ENCODE data around the gene RSPH9.

The RSPH9 gene

DNA sequence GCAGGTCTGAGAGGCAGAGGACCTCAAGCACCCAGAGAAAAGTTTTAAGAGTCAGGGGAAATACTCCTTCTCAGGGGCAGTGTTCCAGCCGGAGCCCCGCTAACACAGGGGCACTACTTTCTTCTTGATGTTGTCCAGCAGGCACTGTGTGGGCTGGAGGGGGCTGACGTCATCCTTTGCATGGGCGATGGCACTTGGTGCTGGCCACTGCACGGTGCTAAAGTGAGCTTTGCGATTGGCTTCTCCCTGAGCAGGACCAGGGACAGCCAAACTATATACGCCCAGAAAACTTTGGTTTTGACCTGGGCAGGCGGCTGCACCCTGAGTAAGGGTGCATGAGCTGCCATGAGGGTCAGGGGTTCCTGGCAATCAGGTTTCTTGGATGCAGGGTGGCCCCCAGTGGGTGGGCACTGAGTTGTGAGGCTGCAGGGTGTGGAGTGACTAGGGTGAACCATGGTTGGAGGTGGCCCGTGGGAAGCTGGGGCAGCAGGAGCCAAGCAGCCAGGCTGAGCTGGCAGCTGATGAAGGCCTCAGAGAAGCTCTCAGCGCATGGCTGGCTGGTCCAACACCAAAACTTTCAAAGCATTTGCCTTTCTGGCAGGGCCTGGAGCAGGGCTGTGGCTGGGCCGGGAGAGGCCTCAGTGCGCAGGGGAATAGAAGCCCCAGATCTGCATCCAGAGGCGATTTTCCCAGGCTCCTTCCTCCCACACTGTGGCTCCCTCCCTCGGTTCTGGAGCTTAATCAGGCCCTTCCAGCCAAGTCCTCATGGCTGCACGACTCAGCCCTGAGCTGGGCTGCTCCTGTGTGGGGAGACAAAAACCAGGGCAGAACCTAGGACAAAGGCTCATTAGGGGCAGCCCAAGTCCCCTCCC is 24.4 kb downstream of the RSPH9 start:
- DNase-seq, result no peak

DNA sequence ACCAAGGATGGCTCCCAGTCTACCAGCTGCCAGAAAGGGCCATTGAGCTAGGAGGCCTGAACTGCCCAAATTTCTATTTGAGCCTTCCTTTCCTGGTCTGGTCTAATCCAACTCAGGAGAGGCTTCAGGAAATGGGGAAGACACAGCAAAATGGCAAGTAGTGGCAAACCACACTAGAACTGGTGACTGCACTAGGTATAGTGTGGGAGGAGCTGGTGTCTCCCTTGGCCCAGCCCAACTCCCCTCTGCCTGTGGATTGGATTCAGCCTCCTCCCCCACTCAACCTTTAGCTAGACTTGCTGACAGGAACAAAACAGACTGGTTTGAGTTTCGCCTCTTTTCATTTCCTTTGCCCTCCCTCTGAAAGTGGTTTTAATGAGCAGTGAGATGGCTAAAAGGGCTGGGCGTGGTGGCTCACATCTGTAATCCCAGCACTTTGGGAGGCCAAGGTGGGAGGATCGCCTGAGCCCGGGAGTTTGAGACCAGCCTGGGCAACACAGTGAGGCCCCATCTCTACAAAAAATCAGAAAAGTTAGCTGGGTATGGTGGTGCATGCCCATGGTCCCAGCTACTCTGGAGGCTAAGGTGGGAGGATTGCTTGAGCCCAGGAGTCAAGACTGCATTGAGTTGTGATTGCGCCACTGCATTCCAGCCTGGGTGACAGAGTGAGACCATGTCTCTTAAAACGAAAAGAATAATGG is 25.2 kb downstream of the RSPH9 start:
- DNase-seq, result no peak

DNA sequence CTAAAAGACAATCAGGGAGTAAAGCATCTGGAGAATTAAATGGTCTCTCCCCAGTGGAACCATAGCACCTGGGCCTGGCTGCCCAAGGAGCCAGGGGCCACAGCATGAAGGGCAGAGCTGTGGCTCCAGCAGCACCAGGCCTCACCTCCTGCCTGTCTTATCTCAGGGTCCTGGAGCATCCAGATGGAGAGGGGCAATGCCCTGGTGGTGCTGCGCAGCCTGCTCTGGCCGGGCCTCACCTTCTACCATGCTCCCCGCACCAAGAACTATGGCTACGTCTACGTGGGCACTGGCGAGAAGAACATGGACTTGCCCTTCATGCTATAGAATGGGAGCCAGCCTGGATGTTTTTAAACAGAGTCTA is 25.8 kb downstream of the RSPH9 start:
- no peak for DNase-seq

DNA sequence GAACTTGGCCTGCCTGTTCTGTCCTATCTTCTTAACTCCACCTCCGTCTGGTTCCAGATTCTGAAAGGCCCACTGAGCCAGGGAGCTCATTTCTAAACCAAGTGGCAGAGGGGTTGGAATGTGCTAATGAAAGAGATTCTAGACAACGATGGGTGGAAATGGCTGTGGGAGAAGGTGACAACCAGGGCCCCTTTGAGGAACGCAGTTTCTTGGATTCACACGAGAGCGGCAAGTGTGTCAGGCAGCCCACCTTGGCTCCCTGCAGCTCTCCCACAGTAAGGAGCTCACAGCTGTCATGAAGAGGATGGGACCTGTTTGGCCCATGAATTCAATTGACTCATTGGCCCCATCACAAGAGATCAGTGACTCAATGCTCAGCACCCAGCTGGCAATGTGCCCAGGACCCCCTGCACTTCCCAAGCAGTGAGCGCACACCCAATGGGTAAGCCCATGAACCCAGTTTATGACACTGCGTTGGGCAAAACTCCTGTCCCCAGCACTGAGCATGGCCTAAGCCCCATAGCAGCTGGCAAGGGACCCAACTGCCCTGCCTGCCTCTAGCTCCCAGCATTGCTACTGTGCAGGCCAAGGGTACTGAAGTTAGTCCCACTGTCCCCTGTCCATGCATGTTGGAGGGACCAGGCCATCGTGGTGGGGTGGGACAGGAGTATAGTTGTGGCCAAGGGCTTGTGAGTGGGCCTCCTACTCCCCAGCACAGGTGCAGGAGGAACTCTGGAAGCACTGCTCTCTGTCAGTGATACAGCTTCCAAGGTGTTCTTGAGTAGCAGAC is 26.4 kb downstream of the RSPH9 start:
- no peak for DNase-seq

DNA sequence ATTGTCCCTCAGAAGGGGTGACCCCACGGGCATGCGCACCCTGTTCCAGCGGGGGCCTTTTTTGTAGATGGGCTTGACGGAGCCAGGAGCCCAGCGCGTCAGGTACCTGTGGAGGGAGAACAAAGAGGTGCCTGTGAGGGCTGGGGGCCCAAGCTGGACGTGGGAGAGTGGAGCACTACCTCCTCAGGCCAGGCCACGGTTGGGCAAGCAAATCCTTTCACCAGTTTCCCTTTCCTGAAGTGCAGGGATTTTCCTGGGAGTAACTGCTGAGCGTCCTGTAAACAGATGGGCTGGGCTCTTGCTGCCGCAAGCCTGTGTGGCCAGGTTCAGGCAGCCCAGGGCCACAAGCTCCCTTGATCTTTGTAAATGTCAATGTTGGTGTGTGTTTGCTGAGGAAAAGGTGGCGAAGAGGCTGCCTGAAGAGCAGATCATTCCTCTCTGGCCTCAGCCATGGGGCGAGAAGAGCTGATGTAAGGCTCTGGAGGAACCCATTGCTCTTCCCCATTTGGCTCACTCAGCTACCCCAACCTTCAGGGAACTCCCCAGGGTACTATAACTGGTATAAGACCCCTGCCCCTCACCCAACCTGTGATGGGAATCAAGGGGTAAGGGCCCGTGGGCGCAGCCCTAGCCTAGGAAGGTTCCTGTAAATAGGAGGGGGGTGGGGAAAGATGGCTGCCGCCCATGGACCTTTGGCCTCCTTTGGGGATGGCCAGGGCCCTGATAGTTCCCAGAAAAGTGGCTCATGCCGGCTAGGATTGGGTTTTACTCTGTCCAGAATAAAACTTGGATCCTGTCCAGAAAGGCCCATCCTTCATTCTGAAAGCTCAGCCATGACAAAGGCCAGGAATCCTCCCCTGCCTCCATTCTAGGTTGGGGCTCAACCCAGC is 27.2 kb downstream of the RSPH9 start:
- DNase-seq, result no peak

- no peak for DNase-seq
These were observed 28.7 kb downstream of the RSPH9 start for GRCh38 chr6:43673444-43674084.

GRCh38 chr6:43674291-43674690 is 29.5 kb downstream of the RSPH9 start:
- DNase-seq, result no peak

DNA sequence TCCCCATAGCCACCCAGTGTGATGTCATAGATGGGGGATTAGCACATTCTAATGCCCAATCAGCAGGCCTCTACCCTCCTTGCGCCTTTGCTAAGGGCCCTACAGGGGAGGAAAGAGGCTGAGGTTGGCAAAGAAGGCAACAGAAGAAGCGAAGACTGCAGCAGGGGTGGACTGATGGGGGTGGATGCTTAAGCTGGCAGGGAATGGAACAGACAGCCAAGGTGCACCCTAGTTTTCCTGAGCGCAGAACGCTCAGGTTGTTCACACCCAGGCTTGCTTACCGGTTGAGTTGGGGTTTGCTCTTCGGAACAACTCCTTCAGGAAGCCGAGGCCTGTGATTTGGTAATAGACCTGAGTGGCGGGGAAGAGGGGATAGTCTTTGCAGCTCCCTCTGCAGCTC is 30.1 kb downstream of the RSPH9 start:
- DNase-seq, result no peak

DNA sequence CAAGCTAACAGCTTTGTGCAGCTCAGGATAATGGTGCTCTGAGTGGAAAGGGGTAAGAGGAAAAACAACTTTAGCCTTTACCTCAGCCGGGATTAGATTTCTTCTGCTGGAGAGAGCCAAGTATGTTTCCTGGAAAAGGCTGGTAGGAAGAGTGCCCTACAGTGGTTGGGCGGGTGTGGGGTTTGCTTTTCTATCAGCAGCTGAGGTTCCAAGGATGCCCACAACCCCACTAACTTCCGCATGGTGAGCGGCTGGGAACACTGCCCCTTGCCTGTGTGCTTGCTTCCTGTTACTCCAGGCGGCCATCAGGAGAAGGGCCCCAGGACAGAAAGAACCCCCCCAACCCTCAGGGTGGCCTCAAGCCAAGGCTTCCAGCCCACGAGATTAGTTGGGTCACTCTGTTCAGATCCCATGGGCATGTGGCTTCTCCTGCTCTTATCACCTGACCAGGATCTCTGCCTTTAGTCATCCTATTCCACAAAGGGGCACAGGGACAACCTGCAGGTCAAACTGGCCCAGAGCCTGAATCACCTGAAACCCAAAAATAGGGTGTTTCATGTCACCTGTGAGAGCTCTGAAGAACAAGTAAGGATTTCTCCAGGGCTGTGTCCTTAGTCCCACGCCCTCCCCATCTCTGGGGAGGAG is 32.2 kb downstream of the RSPH9 start:
- DNase-seq, result no peak

DNA sequence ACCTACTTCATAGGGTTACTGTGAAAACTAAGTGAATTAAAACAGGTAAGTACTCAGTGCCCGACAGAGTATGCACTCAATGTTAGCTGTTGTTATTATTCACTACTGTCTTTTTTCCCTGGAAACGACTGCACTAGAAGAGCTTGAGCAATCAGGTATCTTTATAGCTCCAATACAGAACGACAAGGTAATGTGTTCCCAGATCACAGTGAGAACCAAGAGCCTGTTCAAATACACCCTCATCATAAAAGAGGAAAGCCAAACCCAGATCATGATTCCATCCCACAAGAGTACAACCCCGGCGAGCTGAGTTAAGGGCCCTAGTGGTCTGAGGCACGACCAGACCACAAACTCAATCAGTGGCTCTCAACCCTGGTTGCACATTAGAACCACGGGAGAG is 32.9 kb downstream of the RSPH9 start:
- DNase-seq, result no peak

- DNase-seq, result no peak
These were observed 33.5 kb downstream of the RSPH9 start for GRCh38 chr6:43678341-43678740.

DNA sequence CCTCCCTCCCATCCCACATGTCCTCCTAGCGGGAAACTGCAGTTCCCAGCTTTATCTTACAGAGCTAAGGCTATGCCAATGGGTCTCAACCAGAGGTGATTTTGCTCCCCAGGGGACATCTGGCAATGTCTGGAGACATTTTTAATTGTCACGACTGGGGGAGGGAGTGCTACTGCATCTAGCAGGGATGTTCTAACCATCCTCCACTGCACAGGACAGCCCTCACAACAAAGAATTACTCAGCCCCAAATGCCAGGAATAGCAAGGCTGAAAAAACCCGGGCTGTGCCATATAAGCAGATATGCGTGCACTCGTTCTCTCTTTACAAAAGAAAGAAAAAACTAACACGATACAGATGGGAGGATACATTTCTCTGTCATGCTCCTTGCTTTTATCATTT is 34.2 kb downstream of the RSPH9 start:
- DNase-seq, result no peak

DNA sequence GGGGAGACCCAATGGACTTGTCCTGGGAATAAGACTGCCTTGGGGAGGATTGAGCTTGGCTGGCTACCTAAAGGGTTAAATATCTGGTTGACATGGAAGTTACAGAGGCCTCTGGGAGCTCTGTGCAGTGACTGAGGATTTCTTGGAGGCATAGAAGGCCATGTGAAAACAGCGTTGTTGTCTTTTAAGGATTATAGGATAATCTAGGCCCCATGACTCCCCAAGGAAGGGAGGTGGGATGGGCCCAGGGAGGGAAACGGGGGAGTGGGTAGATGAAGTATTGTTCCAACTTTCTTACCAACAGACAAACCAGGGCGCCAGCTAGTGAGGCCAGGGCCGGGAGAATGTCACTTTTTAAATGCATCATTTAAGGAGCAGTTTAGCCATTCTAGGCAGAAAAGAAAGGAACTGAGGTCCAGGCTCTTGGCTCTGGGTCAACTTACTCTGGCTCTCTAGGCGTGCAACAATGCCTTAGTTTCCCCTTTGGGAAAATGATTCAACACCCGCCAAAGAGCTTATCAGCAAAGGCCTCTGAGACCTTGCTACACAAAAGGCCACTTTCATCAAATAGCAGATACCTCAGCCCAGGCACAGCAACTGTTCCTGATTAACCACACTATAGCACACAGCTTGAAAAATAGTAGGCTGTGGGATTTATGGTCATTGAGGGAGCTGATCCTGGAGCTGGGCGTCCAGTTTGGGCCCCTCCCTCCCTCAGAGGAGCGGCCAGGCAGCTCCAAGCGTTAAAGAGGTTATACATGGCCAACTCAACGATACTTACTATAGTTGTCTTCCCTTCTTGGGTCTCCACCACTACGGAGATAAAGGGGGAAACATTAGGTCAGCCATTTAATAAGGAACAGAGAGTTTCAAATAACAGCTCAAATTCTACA is 35.7 kb downstream of the RSPH9 start:
- DNase-seq, result no peak

DNA sequence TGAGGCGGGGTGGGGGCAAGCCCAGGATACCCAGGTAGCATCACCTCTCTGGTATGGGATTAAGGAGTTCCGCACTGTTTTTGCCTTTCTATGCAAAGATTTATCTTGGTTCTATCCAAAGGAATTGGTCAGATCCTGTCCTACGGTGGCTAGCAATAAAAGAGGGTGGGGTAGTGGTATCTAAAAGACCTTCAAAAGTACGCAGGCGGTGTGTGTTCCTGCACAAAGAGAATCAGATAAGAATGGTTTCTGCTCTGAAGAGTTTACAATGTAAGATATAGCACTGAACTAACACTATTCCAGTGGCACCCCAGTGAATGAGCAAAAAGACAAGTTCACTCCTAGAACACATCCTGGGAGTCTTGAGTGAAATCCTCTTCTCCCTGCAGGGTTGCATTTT is 36.5 kb downstream of the RSPH9 start:
- DNase-seq, result no peak

- DNase-seq, result no peak
These were observed 38.0 kb downstream of the RSPH9 start for GRCh38 chr6:43682724-43683429.

- no peak for DNase-seq
These were observed 39.0 kb downstream of the RSPH9 start for GRCh38 chr6:43683708-43684455.

DNA sequence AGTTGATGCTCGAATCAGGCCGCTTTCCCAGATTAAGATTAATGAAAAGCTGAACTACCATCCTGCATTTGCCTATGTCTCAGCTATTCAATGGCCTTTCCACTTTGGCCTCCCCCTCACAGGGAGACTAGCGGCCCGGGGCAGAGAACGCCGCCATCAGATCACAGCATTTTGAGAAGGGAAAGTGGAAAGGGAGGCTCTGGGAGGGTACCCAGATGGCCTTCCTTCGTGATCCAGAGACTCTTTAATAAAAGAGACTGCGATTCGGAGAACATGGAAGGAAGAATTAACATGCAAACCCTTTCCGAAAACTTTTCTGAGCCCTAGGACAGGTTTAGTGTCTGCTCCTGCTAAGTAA is 42.2 kb downstream of the RSPH9 start:
- DNase-seq, result no peak

- peak; percentile 78 for DNase-seq
These were observed 42.9 kb downstream of the RSPH9 start, which contains the start of gene MRPS18A for GRCh38 chr6:43687437-43688347. Gene MRPS18A, minus strand, starts transcription at chr6:43687791. Its CDS starts 12 bp downstream, at chr6:43687779.

Measured in activated T-cell treated with anti-CD3 and anti-CD28 coated beads, Interleukin-2, amount 50 U/mL, for 1 hour (primary cell).